Stomach (tissue), 4 donors: ENCODE data around the gene HUNK.

Experiments used
- CTCF ChIP-seq, 7 experiments: fragments of 450-650 bp in 4 of 7; fragments of 200-600 bp in 3 of 7; sonication (generic) in 3 of 7; IDR thresholded peaks; one replicate each; pipeline ENCODE4 v1.5.1; 2016 to 2019; ENCODE audit warnings: antibody characterized with exemption in 7 of 7, control low read depth in 2 of 7, mild to moderate bottlenecking in 1 of 7
- POLR2A ChIP-seq, 4 donors: fragments of 450-650 bp; IDR thresholded peaks; one replicate each; pipeline ENCODE4 v1.6.1; 2016; ENCODE audit warnings: antibody characterized with exemption in 4 of 4, control low read depth in 2 of 4, mild to moderate bottlenecking in 1 of 4, moderate library complexity in 1 of 4
- POLR2AphosphoS5 ChIP-seq, 3 donors: sonication (generic); formaldehyde crosslinking; IDR thresholded peaks; one replicate each; pipeline ENCODE4 v1.6.1; 2016; ENCODE audit warnings: antibody characterized with exemption in 3 of 3

GRCh38 chr21:31983120-31983519 lies 110.3 kb downstream of the HUNK start:
- TF ChIP-seq POLR2AphosphoS5 (IDR thresholded peaks at IDR 0.05) (no peak), CTCF (IDR thresholded peaks at IDR 0.05) (no peak), POLR2A (IDR thresholded peaks at IDR 0.05) (no peak)
